ENCODE data around the gene SCARF2. TPM values are rescaled to one million over a fixed set of nuclear protein-coding genes. Genes with fewer than 3 reads are reported as not detected.

The SCARF2 gene
- total RNA-seq, 1 experiment from 2014 or later, result 2.7 TPM

GRCh38 chr22:20396639-20397038 is 41.0 kb downstream of the SCARF2 start:
- no peaks in the 10 kb centered on the region for H3K9me3 ChIP-seq (ENCODE audit: low read length)
- no peaks in the 10 kb centered on the region for H3F3A ChIP-seq (ENCODE audit: low read length, unreplicated experiment)
- no peaks in the 10 kb centered on the region for H4K20me1 ChIP-seq (ENCODE audit: low read length)
- no peak overlapping the region for H3K27ac ChIP-seq (ENCODE audit: low read length)
- H2AFZ ChIP-seq (ENCODE audit: low read length), result no peak overlapping the region
- H3K36me3 ChIP-seq (ENCODE audit: low read depth, low read length), result no peaks in the 10 kb centered on the region
- no peaks in the 10 kb centered on the region for H3K27me3 ChIP-seq (ENCODE audit: low read length)
- no peak overlapping the region for H3K4me3 ChIP-seq (ENCODE audit: low read length)
- H3K79me2 ChIP-seq (ENCODE audit: low read length), result peaks cover 43% of the 10 kb centered on the region
- peak overlapping the region; percentile 6; the same call in 1 of the 2 replicates for H3K4me2 ChIP-seq (ENCODE audit: low read length)
- no TSS peak for BruUV-seq (replicated peaks)
- intact Hi-C loops (cut with micrococcal nuclease), result no loop called here
- TF ChIP-seq EZH2 (IDR thresholded peaks at IDR 0.05; ENCODE audit: low read length, unreplicated experiment), result no peak
- no peak for TF ChIP-seq EZH2phosphoT487 (IDR thresholded peaks at IDR 0.05; ENCODE audit: borderline replicate concordance, low read length)
- TF ChIP-seq CTCF (conservative IDR thresholded peaks at IDR 0.05; ENCODE audit: low read depth, low read length), result no peak
- ATAC-seq, result no peak
- no peaks in the 10 kb centered on the region for H3K9me2 ChIP-seq (replicated peaks; ENCODE audit: low read length)
- peaks cover 18% of the 10 kb centered on the region for H3K4me1 ChIP-seq (ENCODE audit: insufficient read depth, low read length)
- no peak overlapping the region for H3K9ac ChIP-seq (ENCODE audit: low read length)
- DNase-seq, result no peak
- ChIA-PET POLR2A (ENCODE audit: unreplicated experiment) (no interaction called here), CTCF (no interaction called here)

- Histone ChIP-seq H3K9ac (ENCODE audit: low read length) (no peak overlapping the region), H3K4me2 (ENCODE audit: low read length) (0 out of 2 replicates have a peak overlapping the region, but pooled peaks have one; percentile 96), H3K9me3 (ENCODE audit: low read length) (no peaks in the 10 kb centered on the region), H3K4me1 (ENCODE audit: insufficient read depth, low read length) (peaks cover 18% of the 10 kb centered on the region), H3K4me3 (ENCODE audit: low read length) (no peak overlapping the region), H3K9me2 (replicated peaks; ENCODE audit: low read length) (no peaks in the 10 kb centered on the region), H4K20me1 (ENCODE audit: low read length) (no peaks in the 10 kb centered on the region), H2AFZ (ENCODE audit: low read length) (no peak overlapping the region), H3K27me3 (ENCODE audit: low read length) (no peaks in the 10 kb centered on the region), H3K79me2 (ENCODE audit: low read length) (peaks cover 43% of the 10 kb centered on the region), H3K27ac (ENCODE audit: low read length) (no peak overlapping the region), H3F3A (ENCODE audit: low read length, unreplicated experiment) (no peaks in the 10 kb centered on the region), H3K36me3 (ENCODE audit: low read depth, low read length) (no peaks in the 10 kb centered on the region)
- no TSS peak for BruUV-seq (replicated peaks)
- no peak for ATAC-seq
- CTCF ChIA-PET, result no interaction called here
- TF ChIP-seq EZH2phosphoT487 (IDR thresholded peaks at IDR 0.05; ENCODE audit: borderline replicate concordance, low read length) (no peak), CTCF (conservative IDR thresholded peaks at IDR 0.05; ENCODE audit: low read depth, low read length) (no peak), EZH2 (IDR thresholded peaks at IDR 0.05; ENCODE audit: low read length, unreplicated experiment) (no peak)
- POLR2A ChIA-PET (ENCODE audit: unreplicated experiment), result no interaction called here
- DNase-seq, result no peak
- intact Hi-C loops (cut with micrococcal nuclease), result no loop called here
Measured at GRCh38 chr22:20395907-20396287, 41.7 kb downstream of the SCARF2 start.

GRCh38 chr22:20395181-20395906 is 42.3 kb downstream of the SCARF2 start:
- TF ChIP-seq EZH2 (IDR thresholded peaks at IDR 0.05; ENCODE audit: low read length, unreplicated experiment) (no peak), CTCF (conservative IDR thresholded peaks at IDR 0.05; ENCODE audit: low read depth, low read length) (no peak), EZH2phosphoT487 (IDR thresholded peaks at IDR 0.05; ENCODE audit: borderline replicate concordance, low read length) (no peak)
- Histone ChIP-seq H3K9me3 (ENCODE audit: low read length) (no peaks in the 10 kb centered on the region), H3K27me3 (ENCODE audit: low read length) (no peaks in the 10 kb centered on the region), H3K79me2 (ENCODE audit: low read length) (peaks cover 43% of the 10 kb centered on the region), H3K9ac (ENCODE audit: low read length) (no peak overlapping the region), H4K20me1 (ENCODE audit: low read length) (no peaks in the 10 kb centered on the region), H3K27ac (ENCODE audit: low read length) (no peak overlapping the region), H3K9me2 (replicated peaks; ENCODE audit: low read length) (no peaks in the 10 kb centered on the region), H3K4me1 (ENCODE audit: insufficient read depth, low read length) (peaks cover 18% of the 10 kb centered on the region), H3K36me3 (ENCODE audit: low read depth, low read length) (no peaks in the 10 kb centered on the region), H3F3A (ENCODE audit: low read length, unreplicated experiment) (no peaks in the 10 kb centered on the region), H3K4me2 (ENCODE audit: low read length) (peak overlapping the region; percentile 96), H3K4me3 (ENCODE audit: low read length) (peak overlapping the region; percentile 90; the same call in 1 of the 2 replicates), H2AFZ (ENCODE audit: low read length) (no peak overlapping the region)
- ChIA-PET POLR2A (ENCODE audit: unreplicated experiment) (no interaction called here), CTCF (no interaction called here)
- intact Hi-C loops (cut with micrococcal nuclease), result no loop called here
- ATAC-seq (no peak), DNase-seq (no peak)
- BruUV-seq (replicated peaks), result TSS peak; percentile 29

All from PC-3 (cell line).